T-helper 1 cell treated with Interleukin-12 subunit alpha and Interleukin-12 subunit beta and Interleukin-4 antibody, amounts not matched to agents 30 ng/mL and 1 ng/mL, for 36 hours (primary cell): ENCODE data around the gene OR51A4. TPM values are rescaled to one million over a fixed set of nuclear protein-coding genes. Genes with fewer than 3 reads are reported as not detected.

Source experiments
- intact Hi-C: fragments of 100-400 bp; cut with micrococcal nuclease; formaldehyde crosslinking; loops from one replicate; pipeline ENCODE4 v1.15.1; 2024
- total RNA-seq: library from RNA; stranded (reverse); gene quantifications from 2 replicates; pipeline ENCODE4 v1.2.3, GENCODE V29; 2022

Gene OR51A4, protein sequence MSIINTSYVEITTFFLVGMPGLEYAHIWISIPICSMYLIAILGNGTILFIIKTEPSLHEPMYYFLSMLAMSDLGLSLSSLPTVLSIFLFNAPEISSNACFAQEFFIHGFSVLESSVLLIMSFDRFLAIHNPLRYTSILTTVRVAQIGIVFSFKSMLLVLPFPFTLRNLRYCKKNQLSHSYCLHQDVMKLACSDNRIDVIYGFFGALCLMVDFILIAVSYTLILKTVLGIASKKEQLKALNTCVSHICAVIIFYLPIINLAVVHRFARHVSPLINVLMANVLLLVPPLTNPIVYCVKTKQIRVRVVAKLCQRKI
- total RNA-seq: not detected in 2 replicates

DNA sequence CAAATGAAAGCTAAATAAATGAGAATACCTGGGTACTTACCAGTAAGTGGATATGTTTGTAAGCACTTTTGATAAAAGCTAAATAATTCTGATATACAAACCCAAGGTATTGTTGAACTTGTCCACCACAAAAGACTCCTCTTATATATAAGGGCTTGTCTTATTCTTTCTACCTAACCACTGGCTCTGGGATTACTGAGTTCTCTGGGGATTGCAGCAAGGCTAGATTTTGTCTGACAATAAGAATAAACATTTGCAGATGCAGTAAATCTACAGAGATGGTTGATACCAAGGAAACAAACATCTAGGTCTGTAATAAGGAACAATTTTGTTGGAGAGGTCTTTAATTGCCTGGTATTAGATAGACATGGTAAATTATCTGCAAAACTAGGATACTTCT lies at the start of gene OR51A4:
TSS of gene OR51A4 (minus strand) at position 101 of the 400 bp plus-strand sequence. CDS start 505 bp downstream, outside the sequence.
- intact Hi-C loops: no loop called here

DNA sequence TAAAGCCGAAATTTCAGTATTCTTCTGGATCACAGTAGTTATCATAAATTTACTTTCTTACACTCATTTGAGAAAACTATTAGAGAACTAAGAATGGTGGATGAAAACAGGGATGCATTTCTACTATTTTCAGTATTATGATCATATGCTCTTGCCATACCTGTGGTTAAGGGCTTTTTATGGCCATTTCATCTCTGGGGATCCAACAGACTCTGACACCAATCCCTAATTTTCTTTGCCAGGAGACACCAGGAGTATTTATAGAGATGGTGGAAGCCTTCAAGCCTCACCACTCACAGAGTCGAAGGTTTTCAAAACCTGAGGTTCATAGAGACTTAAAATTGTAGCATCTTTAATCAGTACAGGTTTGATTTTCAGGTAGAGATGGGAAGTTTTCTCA lies 47.1 kb upstream of the OR51A4 start, which contains the start of gene OR51L1:
TSS of gene OR51L1 (plus strand) at position 301 of the 400 bp plus-strand sequence. CDS start 4,132 bp downstream, outside the sequence.
- intact Hi-C loops: no loop called here

DNA sequence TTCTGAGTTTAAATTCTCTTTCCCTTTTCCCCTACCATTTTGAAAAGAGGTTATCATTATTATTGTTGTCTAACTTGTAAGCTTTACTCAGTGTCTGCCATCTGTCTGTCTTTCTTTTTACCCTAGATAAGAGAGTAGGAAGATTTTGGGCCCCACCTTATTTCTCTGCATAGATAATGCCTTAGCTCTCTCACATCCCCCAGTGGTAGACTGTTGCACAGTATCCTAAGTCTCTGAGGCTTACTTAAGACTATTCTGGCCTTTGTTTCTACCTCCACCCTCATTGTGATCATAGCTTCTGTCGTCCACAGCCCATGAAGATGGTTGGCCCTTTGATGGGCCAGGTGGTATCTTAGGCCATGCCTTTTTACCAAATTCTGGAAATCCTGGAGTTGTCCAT lies 43.7 kb upstream of the OR51A4 start:
- intact Hi-C loops: no loop called here

DNA sequence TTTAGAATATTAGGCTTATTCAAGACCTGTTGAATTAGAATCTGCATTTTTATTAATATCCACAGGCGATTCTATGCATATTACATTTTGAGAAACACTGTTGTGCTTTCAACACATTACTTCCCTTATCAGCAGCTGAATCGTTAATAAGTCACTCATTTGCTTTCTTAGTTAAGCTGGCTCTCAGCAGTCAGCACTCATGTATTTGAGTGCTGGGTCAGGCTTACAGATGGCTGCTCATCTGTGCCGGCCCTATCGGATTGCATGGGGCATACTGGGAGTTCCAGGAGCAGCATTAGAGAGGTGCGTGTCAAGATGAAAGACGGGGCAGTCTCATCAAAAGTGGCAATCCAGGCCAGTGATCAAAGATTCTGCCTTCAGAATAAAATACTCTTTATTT lies 36.4 kb upstream of the OR51A4 start:
- intact Hi-C loops: no loop called here

DNA sequence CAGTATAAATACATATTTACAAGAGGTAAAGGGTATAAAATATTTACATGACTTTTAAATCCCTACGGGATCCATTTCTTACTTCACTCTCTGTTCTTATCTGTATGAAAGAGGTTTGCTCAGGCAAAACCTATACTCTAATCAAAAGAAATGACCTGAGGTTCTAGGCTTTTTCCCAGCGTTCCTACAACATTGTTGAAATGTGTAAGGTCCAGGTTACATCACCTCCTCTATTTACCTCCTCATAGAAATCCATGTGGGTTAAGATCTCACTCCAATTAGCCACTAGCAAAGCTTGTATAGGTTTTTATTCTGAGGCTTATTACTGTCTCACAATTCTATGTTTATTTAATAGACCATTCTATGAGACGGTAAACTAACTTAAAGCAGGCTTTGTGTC lies 35.3 kb upstream of the OR51A4 start:
- intact Hi-C loops: no loop called here

DNA sequence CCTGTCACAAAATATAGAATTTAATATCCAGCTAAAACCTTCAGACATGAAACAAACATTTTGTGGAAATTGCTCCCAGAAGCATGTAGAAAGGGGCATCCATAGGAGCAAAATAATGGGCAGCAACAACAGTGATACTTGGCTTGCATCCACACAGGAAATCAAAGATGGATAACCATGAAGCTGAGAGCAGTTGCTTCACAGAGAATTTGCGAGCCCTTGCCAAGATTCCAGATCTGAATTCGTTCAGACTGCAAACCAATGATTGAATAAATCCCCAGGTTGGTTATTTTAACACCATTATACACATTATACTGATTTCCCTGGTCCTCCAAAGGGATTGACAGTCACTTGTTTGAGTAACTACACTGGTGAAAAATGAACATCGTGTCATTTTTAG lies 31.6 kb upstream of the OR51A4 start:
- intact Hi-C loops: no loop called here

DNA sequence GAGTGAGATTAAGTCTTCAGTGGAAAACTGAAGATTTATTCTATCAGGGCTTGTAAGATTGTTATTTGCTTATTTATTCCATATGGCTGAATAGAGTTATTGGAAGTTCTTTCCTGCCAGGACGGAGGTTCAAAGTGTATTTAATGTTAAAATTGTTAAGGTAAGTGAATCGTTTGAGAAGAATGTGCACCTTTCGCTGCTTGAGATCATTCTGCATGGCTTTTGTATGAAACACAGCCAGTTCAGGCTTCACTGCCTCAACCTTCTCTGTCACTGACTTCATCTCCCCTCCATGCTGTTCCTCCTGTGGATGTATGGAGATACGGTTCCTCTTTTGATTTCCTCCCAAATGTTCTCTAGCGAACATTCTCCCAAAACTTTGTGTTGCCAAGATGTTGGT lies 28.0 kb upstream of the OR51A4 start:
- intact Hi-C loops: no loop called here

DNA sequence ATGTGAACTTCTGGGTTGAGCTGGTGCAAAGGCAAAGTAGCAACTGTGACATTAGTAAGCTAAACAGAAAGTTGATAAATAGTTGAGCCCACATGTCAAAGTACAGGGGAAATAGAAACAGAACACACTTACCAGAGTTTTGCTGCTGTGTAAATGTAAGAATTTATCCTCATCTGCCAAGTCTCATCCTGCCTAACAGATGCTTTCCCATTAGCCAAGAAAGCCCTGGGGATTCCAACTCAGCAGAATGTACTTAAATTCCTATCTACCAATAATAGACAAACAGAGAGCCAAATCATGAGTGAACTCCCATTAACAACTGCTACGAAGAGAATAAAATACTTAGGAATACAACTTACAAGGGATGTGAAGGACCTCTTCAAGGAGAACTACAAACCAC lies 15.4 kb upstream of the OR51A4 start:
- intact Hi-C loops: no loop called here

DNA sequence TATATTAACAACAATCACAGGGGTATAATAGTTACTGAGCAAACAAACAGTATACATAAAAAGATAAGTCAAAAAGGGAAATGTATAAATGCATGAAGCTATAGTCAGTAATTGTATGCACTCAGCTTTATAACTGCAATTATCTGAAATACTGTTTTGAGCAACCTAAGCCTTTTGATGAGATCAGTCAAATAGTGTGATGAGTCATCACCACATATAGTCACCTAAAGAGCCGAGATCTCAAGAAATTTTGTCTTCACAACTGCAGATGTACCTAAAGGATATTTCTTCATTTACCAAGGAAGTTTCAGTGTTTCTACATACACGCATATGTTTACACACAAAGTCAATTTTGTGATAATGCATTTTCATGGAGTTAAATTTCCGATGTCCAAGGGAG lies 13.5 kb upstream of the OR51A4 start:
- intact Hi-C loops: no loop called here

DNA sequence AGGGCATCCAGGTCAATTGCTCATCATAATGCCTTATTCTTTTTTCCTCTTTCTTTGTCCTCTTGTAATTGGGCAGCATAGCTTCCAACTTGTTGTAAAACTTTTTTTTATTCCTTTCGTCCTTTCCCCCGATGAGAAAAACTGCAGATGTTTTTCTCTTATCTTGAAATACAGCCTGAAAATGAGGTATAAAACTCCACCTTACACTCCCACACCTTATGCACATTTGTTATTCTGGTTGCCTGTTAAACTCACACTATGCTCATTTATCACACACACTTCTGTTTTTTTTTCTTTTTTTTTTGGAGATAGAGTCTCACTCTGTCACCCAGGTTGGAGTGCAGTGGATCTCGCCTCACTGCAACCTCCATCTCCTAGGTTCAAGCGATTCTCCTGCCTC lies 10.0 kb upstream of the OR51A4 start:
- intact Hi-C loops: no loop called here

DNA sequence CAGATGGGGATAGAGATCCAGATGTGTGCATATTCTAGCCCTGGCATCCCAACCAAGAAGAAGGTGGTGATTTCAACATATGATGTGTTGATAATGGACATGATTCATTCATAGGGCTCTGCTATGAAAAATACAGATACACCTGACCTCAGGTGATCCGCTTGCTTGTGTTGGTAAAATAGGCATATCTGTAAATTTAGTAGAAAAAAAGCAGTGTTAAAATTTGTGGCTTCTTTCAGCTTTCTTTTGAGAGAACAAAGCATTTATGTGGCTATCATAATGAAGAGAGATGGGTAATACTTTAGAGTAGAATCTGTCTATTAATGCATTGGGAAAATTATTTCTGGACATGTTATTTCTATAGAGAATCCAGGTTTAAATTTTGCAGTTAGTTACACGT lies 8.2 kb upstream of the OR51A4 start, which contains the start of gene OR51A2:
TSS of gene OR51A2 (minus strand) at position 101 of the 400 bp plus-strand sequence. CDS start at position 101, 0 bp downstream.
- intact Hi-C loops: loop anchor here (1.0 kb wide), 1 partner anchor 10 kb away; no protein-coding TSS in a partner anchor

DNA sequence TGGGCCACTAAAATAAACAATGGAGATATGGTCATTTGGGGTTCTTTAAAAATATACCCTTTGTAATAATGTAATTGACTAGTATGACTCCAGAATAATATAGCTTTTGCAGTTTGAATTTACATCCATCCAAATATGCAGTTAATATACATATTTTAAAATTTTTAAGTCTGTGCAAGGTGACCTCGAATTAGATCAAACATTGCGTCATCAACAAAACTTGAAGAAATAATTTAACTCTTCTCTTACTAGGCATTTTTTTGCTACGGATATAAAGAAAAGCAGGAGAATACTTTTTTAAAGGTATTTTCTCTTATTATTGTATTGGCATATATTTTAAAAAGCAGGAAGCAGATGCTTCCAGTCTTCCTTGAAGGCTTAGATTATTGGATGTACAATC lies 10.7 kb downstream of the OR51A4 start:
- intact Hi-C loops: no loop called here

DNA sequence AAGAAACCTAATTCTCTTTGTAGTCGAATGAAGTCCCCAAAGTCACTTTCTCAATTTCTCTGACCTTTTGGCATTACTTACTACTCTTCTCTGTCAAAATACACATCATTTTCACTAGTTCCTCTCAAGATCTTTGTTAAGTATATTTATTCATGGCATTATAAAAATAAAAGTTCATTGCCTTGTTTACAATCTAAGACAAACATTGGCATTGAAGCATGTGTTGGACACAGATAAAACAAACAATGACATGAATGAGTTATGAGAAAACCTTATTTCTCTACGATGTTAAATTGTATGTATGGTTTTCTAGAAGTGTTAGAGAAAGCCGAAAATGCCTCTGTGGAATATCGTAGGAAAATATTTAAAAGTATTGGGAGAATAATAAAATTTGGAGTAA lies 14.7 kb downstream of the OR51A4 start:
- intact Hi-C loops: no loop called here

DNA sequence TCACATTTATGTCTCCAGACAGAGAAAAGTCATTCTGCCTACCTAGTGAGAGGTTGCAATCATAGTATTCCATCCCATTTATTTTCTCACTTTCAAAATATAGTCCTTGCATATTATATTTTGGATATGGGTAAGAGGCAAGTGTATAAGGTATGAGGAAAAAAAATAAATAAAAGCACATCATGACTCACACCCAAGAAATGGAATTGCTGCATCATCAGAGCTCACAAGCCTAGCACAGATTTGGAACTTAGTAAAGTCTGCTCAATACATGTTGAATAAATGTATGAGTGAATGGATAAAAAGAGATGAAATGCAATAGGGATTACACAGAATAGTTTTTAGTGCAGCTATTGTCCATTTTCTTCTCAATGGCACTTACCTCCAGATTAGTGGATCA lies 20.8 kb downstream of the OR51A4 start:
- intact Hi-C loops: no loop called here

DNA sequence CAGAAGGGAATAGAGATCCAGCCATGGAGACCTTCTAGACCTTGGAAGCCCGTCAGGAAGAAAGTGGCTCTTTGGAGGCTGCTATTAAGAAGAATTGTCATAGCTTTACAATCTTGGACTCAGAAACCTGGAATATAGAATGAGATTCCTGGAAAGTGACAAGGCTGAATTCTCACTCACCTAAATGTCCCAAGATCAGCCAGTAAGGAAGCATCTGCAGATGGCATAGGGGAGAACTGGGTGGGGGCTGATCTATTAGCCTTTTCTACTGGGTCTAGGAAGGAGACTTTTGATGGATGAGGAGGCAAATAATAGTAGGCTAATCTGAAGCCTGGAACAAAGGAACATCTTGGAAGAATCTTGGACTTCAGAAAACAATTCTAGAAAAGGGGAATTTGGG lies 23.2 kb downstream of the OR51A4 start, which contains the start of gene OR51G1:
TSS of gene OR51G1 (minus strand) at position 101 of the 400 bp plus-strand sequence. CDS start at position 101, 0 bp downstream.
- intact Hi-C loops: no loop called here

DNA sequence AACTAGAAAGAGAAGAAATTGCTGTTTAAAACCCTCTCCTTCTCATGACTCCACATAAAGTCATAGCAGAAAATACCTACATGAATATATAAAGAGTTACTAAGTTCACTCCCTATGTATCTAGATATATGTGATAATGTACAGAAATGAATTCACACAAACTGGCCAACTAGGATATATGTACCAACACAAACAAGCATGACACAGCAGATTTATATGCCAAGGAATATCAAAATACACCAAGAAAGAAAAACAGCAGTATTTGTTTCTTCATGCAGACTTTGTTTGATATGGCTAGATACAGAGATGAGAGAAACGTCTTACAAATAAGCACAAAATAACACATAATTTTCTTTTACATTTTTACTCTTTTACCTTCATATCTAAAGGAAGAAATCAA lies 25.1 kb downstream of the OR51A4 start:
- intact Hi-C loops: no loop called here

DNA sequence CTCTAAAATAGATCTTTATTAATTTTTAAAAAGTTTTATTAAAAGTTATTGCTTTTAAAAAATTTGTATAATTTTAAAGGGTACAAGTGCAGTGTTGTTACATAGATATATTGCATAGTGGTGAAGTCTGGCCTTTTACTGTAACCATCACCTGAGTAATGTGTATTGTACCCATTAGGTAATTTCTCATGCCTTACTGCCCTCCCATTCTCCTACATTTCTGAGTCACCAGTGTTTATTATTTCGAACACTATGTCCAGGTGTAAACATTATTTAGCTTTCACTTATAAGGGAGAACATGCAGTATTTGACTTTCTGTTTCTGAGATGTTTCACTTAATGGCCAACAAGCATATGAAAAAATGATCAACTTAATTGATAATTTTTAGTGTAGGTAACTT lies 25.6 kb downstream of the OR51A4 start:
- intact Hi-C loops: no loop called here

DNA sequence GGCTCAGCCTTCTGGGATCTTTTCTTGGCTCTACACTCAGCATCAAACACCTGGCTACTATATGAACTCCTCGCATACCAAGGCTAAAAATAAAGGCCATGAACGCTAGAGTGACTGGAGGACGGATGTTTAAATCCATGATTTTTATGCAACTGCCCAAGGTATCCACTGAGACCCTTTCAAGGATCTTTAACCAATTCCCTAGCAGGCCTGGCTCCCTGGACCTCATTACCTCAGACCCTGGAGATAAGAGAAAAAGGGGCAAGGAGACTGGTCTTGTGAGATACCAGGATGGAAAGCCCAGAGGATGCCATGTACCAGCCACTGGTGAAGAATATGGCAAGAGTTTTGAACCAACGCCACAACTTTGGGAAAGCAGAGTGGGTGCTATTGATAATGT lies 28.2 kb downstream of the OR51A4 start, which contains the start of gene OR51G2:
TSS of gene OR51G2 (minus strand) at position 101 of the 400 bp plus-strand sequence. CDS start 3,687 bp downstream, outside the sequence.
- intact Hi-C loops: no loop called here

DNA sequence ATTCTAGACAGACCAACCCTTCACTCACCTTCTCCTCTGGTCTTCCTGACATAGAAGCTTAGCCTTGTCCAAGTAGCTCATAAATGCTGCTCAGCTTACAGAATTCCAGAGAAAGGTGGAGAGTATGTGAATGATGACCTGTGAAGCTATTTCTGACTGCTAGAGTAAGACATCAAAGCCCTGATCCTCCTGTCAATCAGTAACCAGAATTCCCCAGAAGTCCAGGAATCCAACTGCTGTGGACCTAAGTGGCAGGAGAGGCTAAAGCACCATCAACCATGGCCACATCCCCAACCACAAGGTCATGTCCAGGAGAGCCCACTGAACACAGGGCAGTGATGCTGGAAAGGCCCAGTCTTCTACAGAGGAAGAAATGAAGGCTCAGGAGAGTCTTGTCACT lies 30.8 kb downstream of the OR51A4 start:
- intact Hi-C loops: no loop called here

DNA sequence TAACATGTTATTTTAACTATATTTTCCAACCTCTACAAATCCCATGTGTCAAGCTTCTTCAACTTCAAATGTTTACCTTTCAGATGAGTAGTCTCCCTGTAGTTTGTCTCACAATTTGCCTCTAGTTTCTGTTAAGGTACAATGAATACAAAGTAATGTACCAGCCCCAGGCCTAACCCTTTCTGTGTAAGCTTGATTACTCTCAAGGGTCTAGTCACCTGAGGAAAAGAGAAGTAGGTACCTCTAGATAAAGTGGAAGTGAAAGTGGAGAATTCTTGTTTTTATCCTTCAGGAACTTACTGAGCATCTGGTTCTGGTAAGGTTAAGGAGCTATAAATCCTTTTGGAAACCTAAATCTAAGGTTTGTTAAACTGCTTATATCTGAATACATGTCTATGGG lies 43.9 kb downstream of the OR51A4 start, which contains the start of gene OR51A7:
TSS of gene OR51A7 (plus strand) at position 300 of the 400 bp plus-strand sequence. CDS start 3,587 bp downstream, outside the sequence.
- intact Hi-C loops: no loop called here
